OCI-LY3 (cell line): ENCODE measurements around the gene PEAK1.

Experiments
- CTCF ChIP-seq: fragments of 200-600, 300-600 bp; sonication (generic); IDR thresholded peaks from 2 replicates; pipeline ENCODE4 v1.5.1; 2014; ENCODE audit warnings: antibody characterized with exemption, low read length, low read depth
- EZH2phosphoT487 ChIP-seq: fragments of 200-600 bp; shearing (Covaris generic); IDR thresholded peaks from 2 replicates; pipeline ENCODE4 v1.6.1; 2018; ENCODE audit warnings: antibody characterized with exemption, mixed run types, low read depth

- no peak for TF ChIP-seq CTCF
- TF ChIP-seq EZH2phosphoT487 = no peak
These were observed 296.1 kb downstream of the PEAK1 start for GRCh38 chr15:77123854-77124253.
